Sigmoid colon (tissue), 7 donors: Measurements from ENCODE around the gene BARX2. TPM values are rescaled to one million over a fixed set of nuclear protein-coding genes. Genes with fewer than 3 reads are reported as not detected.

ENCODE experiments used
- DNase-seq: peaks from one replicate; pipeline ENCODE4 v3.0.0-alpha.2; 2019
- H3K27ac ChIP-seq, 4 donors: fragments of 200-600 bp; sonication (generic); one replicate each; pipeline ENCODE4 v1.5.1; 2016 to 2019; ENCODE audit warnings: mild to moderate bottlenecking in 1 of 4
- H3K27me3 ChIP-seq, 3 donors: fragments of 200-600 bp; sonication (generic); one replicate each; pipeline ENCODE4 v1.5.1; 2019; ENCODE audit warnings: mild to moderate bottlenecking in 1 of 3
- H3K36me3 ChIP-seq, 4 donors: fragments of 200-600 bp; sonication (generic); one replicate each; pipeline ENCODE4 v1.5.1; 2016 to 2019
- H3K4me1 ChIP-seq, 4 donors: fragments of 200-600 bp; sonication (generic); one replicate each; pipeline ENCODE4 v1.5.1; 2017 to 2019
- H3K4me3 ChIP-seq, 4 donors: fragments of 200-600 bp; sonication (generic); one replicate each; pipeline ENCODE4 v1.5.1; 2017 to 2019; ENCODE audit warnings: mild to moderate bottlenecking in 2 of 4, moderate library complexity in 1 of 4
- H3K9me3 ChIP-seq, 4 donors: fragments of 200-600 bp in 3 of 4; sonication (generic) in 3 of 4; one replicate each; pipeline versions ENCODE4 v1.5.1 to v1.6.1; 2013 to 2019
- CTCF ChIP-seq, 4 experiments: fragments of 450-650 bp in 3 of 4; fragments of 200-600 bp in 1 of 4; IDR thresholded peaks; one replicate each; pipeline ENCODE4 v1.5.1; 2016 to 2019; ENCODE audit warnings: antibody characterized with exemption in 4 of 4, mild to moderate bottlenecking in 3 of 4, moderate library complexity in 2 of 4
- EP300 ChIP-seq, 4 donors: sonication (generic); formaldehyde crosslinking; IDR thresholded peaks; one replicate each; pipeline ENCODE4 v1.6.1; 2017; ENCODE audit warnings: antibody characterized with exemption in 4 of 4
- POLR2A ChIP-seq, 2 donors: fragments of 450-650 bp; IDR thresholded peaks; one replicate each; pipeline ENCODE4 v1.6.1; 2016; ENCODE audit warnings: antibody characterized with exemption in 2 of 2, mild to moderate bottlenecking in 2 of 2, moderate library complexity in 2 of 2
- POLR2AphosphoS5 ChIP-seq, 4 donors: sonication (generic); formaldehyde crosslinking; IDR thresholded peaks; one replicate each; pipeline ENCODE4 v1.6.1; 2017; ENCODE audit warnings: antibody characterized with exemption in 4 of 4
- WGBS, 2 donors: extraction: QIAGEN DNeasy Blood & Tissue Kit; methylation state at CpG; one replicate each; pipeline ENCODE4 v1.1.7; 2013; 5-methylcytosine and 5-hydroxymethylcytosine counted together
- intact Hi-C: fragments of 100-400 bp; cut with DNase I; formaldehyde crosslinking; loops from one replicate; pipeline ENCODE4 v1.15.1; 2023
- polyA plus RNA-seq, 3 donors: library from polyadenylated mRNA; stranded (reverse); fragments of 200-250 nt; gene quantifications; one replicate each; pipeline ENCODE4 v1.2.3, GENCODE V29; 2013
- total RNA-seq, 4 donors: library from RNA; depleted of rRNA; stranded (reverse); fragments of >200 nt; gene quantifications; one replicate each; pipeline ENCODE4 v1.1.0, GENCODE V29; 2016
- donor health status: healthy with polysubstance abuse.
- donor health status: Bipolar disorder and iron deficiency.
- donor health status: healthy.

BARX2 gene
- total and polyA plus RNA-seq, 7 donors = 10.0 to 19.7 (median 12.0) TPM; not detected in 4

- no peaks in the 10 kb centered on the region for H3K9me3 ChIP-seq
- no peaks in the 10 kb centered on the region for H3K36me3 ChIP-seq
- no peaks in the 10 kb centered on the region for H3K27me3 ChIP-seq
- no peaks in the 10 kb centered on the region for H3K4me1 ChIP-seq
- 49 to 82% methylated on average over 7 of the region's 7 CpGs for WGBS, 2 donors
- no peak overlapping the region for H3K27ac ChIP-seq
- no peak for DNase-seq
- no peak for TF ChIP-seq EP300 (IDR thresholded peaks at IDR 0.05)
- TF ChIP-seq POLR2AphosphoS5 (IDR thresholded peaks at IDR 0.05) = no peak
- TF ChIP-seq CTCF (IDR thresholded peaks at IDR 0.05) = no peak
- no peak for TF ChIP-seq POLR2A (IDR thresholded peaks at IDR 0.05)
- intact Hi-C loops = no loop called here
- H3K4me3 ChIP-seq = no peak overlapping the region
Measured at GRCh38 chr11:129416080-129416820, 40.6 kb downstream of the BARX2 start.

GRCh38 chr11:129417458-129417857 is 41.8 kb downstream of the BARX2 start:
- no peak for DNase-seq
- TF ChIP-seq POLR2A (IDR thresholded peaks at IDR 0.05) = no peak
- no peak for TF ChIP-seq EP300 (IDR thresholded peaks at IDR 0.05)
- no peak for TF ChIP-seq CTCF (IDR thresholded peaks at IDR 0.05)
- no peak for TF ChIP-seq POLR2AphosphoS5 (IDR thresholded peaks at IDR 0.05)

GRCh38 chr11:129418039-129418438 is 42.4 kb downstream of the BARX2 start:
- Histone ChIP-seq H3K36me3 (no peaks in the 10 kb centered on the region), H3K27ac (no peak overlapping the region), H3K9me3 (no peaks in the 10 kb centered on the region), H3K4me3 (no peak overlapping the region), H3K4me1 (no peaks in the 10 kb centered on the region), H3K27me3 (no peaks in the 10 kb centered on the region)
- TF ChIP-seq POLR2AphosphoS5 (IDR thresholded peaks at IDR 0.05) = no peak
- intact Hi-C loops = no loop called here
- WGBS, 2 donors = 9 to 35% methylated on average over 4 of the region's 4 CpGs
- no peak for DNase-seq

More at GRCh38 chr11:129417458-129417857, 41.8 kb downstream of the BARX2 start:
- H3K27ac ChIP-seq = no peak overlapping the region
- H3K27me3 ChIP-seq = no peaks in the 10 kb centered on the region
- H3K4me3 ChIP-seq = no peak overlapping the region
- intact Hi-C loops = no loop called here
- H3K4me1 ChIP-seq = no peaks in the 10 kb centered on the region
- no peaks in the 10 kb centered on the region for H3K9me3 ChIP-seq
- no peaks in the 10 kb centered on the region for H3K36me3 ChIP-seq
- 63 to 86% methylated on average over 7 of the region's 7 CpGs for WGBS, 2 donors

- H3K4me3 ChIP-seq = no peak overlapping the region
- TF ChIP-seq POLR2AphosphoS5 (IDR thresholded peaks at IDR 0.05) (no peak), POLR2A (IDR thresholded peaks at IDR 0.05) (no peak), CTCF (IDR thresholded peaks at IDR 0.05) (no peak), EP300 (IDR thresholded peaks at IDR 0.05) (no peak)
- no peaks in the 10 kb centered on the region for H3K9me3 ChIP-seq
- no peak for DNase-seq
- intact Hi-C loops = no loop called here
- H3K27me3 ChIP-seq = no peaks in the 10 kb centered on the region
- H3K27ac ChIP-seq = no peak overlapping the region
- no peaks in the 10 kb centered on the region for H3K4me1 ChIP-seq
- 92 to 95% methylated on average over 3 of the region's 3 CpGs for WGBS, 2 donors
- no peaks in the 10 kb centered on the region for H3K36me3 ChIP-seq
Measured at GRCh38 chr11:129419386-129419785, 43.7 kb downstream of the BARX2 start.

- Histone ChIP-seq H3K27ac (no peak overlapping the region), H3K4me3 (no peak overlapping the region), H3K27me3 (no peaks in the 10 kb centered on the region), H3K9me3 (no peaks in the 10 kb centered on the region), H3K36me3 (no peaks in the 10 kb centered on the region), H3K4me1 (no peaks in the 10 kb centered on the region)
- intact Hi-C loops = no loop called here
- TF ChIP-seq POLR2AphosphoS5 (IDR thresholded peaks at IDR 0.05) (no peak), CTCF (IDR thresholded peaks at IDR 0.05) (no peak), EP300 (IDR thresholded peaks at IDR 0.05) (no peak), POLR2A (IDR thresholded peaks at IDR 0.05) (no peak)
- DNase-seq = no peak
Measured at GRCh38 chr11:129423426-129423825, 47.8 kb downstream of the BARX2 start.
